ENCODE results near the gene CDH12. TPM values are rescaled to one million over a fixed set of nuclear protein-coding genes. Genes with fewer than 3 reads are reported as not detected.
"Not testable (repeated sequence)": the region's sequence is repeated elsewhere in the genome, so short reads cannot be mapped to it uniquely, and the experiment has no call there.

CDH12 gene
- total and polyA plus RNA-seq, 9 donors: 0.71 to 4.3 (median 1.1) TPM

GRCh38 chr5:22293147-22293546 lies 560.0 kb downstream of the CDH12 start:
- Histone ChIP-seq H3K27me3 (ENCODE audit: control insufficient read depth, insufficient read depth, low read length) (no peaks in the 10 kb centered on the region), H3K27ac (ENCODE audit: low read length) (no peak overlapping the region), H3K9me3 (replicated peaks; ENCODE audit: control insufficient read depth, low read depth, low read length) (peaks cover 4% of the 10 kb centered on the region), H3K36me3 (ENCODE audit: control insufficient read depth, insufficient read depth, low read length) (no peaks in the 10 kb centered on the region), H3K4me1 (ENCODE audit: control insufficient read depth, insufficient read depth, low read length) (no peaks in the 10 kb centered on the region), H3K4me3 (ENCODE audit: low read length) (no peak overlapping the region)
- no peak for DNase-seq
- no CpG with 5 or more reads among the region's 3 CpGs for WGBS (ENCODE audit: insufficient coverage)

- Histone ChIP-seq H3K9me3 (replicated peaks; ENCODE audit: control insufficient read depth, low read depth, low read length) (peaks cover 2% of the 10 kb centered on the region), H3K27me3 (ENCODE audit: control insufficient read depth, insufficient read depth, low read length) (no peaks in the 10 kb centered on the region), H3K36me3 (ENCODE audit: control insufficient read depth, insufficient read depth, low read length) (no peaks in the 10 kb centered on the region), H3K4me1 (ENCODE audit: control insufficient read depth, insufficient read depth, low read length) (no peaks in the 10 kb centered on the region), H3K4me3 (ENCODE audit: low read length) (no peak overlapping the region), H3K27ac (ENCODE audit: low read length) (no peak overlapping the region)
- no peak for DNase-seq
- no CpG with 5 or more reads among the region's 1 CpG for WGBS (ENCODE audit: insufficient coverage)
These were observed 575.0 kb downstream of the CDH12 start for GRCh38 chr5:22278164-22278563.

GRCh38 chr5:22277006-22277405 lies 576.1 kb downstream of the CDH12 start:
- Histone ChIP-seq H3K9me3 (replicated peaks; ENCODE audit: control insufficient read depth, low read depth, low read length) (peaks cover 2% of the 10 kb centered on the region), H3K4me1 (ENCODE audit: control insufficient read depth, insufficient read depth, low read length) (no peaks in the 10 kb centered on the region), H3K27ac (ENCODE audit: low read length) (no peak overlapping the region), H3K4me3 (ENCODE audit: low read length) (no peak overlapping the region), H3K27me3 (ENCODE audit: control insufficient read depth, insufficient read depth, low read length) (no peaks in the 10 kb centered on the region), H3K36me3 (ENCODE audit: control insufficient read depth, insufficient read depth, low read length) (no peaks in the 10 kb centered on the region)
- DNase-seq: no peak
- 72% methylated on average over 3 of the region's 4 CpGs for WGBS (ENCODE audit: insufficient coverage)

DNA sequence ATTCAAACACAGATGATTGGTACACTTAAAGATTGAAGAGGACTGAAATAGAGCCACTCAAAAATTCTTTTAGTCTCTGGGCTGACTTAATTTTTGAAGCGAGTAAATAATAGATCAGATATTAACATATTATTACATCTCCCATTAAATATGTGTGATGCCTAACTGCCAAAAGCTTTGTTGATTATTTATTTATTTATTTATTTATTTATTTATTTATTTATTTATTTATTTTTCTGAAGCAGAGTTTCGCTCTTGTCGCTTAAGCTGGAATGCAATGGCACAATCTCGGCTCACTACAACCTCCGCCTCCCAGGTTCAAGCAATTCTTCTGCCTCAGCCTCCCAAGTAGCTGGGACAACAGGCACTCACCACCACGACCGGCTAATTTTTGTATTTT lies 587.3 kb downstream of the CDH12 start:
- H3K27ac ChIP-seq (ENCODE audit: low read length); H3K27me3 ChIP-seq (ENCODE audit: control insufficient read depth, insufficient read depth, low read length); H3K9me3 ChIP-seq (replicated peaks; ENCODE audit: control insufficient read depth, low read depth, low read length); H3K36me3 ChIP-seq (ENCODE audit: control insufficient read depth, insufficient read depth, low read length); H3K4me1 ChIP-seq (ENCODE audit: control insufficient read depth, insufficient read depth, low read length); H3K4me3 ChIP-seq (ENCODE audit: low read length); DNase-seq: not testable (repeated sequence)
- WGBS (ENCODE audit: insufficient coverage): 100% methylated on average over 3 of the region's 7 CpGs

DNA sequence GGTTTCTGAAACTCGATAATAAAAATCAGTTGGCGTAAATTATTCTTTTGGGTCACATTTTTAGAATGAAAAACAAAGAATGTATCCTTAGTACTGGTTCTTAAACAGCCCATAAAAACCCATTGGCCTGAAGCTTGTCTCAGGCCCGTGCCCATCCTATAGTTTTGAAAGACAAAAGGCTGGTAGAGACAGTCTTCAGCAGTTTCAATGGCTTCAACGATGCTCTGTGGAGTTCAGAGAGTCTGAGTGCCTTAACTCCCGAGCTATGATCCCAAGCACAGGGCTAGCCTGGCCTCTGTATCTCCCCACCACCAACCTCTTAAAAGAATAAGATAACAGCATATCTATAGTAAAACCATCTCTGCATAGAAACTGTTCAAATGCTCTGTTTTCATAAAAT lies 595.0 kb downstream of the CDH12 start:
- no peaks in the 10 kb centered on the region for H3K36me3 ChIP-seq (ENCODE audit: control insufficient read depth, insufficient read depth, low read length)
- no peak for DNase-seq
- no peaks in the 10 kb centered on the region for H3K27me3 ChIP-seq (ENCODE audit: control insufficient read depth, insufficient read depth, low read length)
- H3K4me3 ChIP-seq (ENCODE audit: low read length): no peak overlapping the region
- no peak overlapping the region for H3K27ac ChIP-seq (ENCODE audit: low read length)
- no peaks in the 10 kb centered on the region for H3K4me1 ChIP-seq (ENCODE audit: control insufficient read depth, insufficient read depth, low read length)
- no peaks in the 10 kb centered on the region for H3K9me3 ChIP-seq (replicated peaks; ENCODE audit: control insufficient read depth, low read depth, low read length)
- WGBS (ENCODE audit: insufficient coverage): 58% methylated on average over 2 of the region's 5 CpGs

DNA sequence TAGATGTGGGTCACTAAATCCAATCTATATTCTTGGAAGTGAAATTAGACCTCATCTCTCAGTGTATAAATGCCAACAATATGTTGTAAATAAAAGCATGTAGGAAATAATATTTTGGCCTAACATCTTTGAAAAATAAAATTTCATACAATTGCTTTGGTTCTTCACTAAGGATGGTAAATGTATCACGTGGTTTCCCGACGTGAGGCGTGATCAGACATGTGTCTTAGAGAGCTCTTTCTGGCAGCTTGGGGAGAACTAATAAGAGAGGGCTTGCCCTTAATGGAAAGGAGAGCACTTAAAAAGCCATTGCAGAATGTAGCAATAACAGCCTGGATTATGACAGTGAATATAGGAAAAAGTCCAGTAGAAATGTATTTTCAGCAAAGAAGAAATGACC lies 602.6 kb downstream of the CDH12 start:
- DNase-seq: no peak
- H3K36me3 ChIP-seq (ENCODE audit: control insufficient read depth, insufficient read depth, low read length): no peaks in the 10 kb centered on the region
- H3K27ac ChIP-seq (ENCODE audit: low read length): no peak overlapping the region
- no peaks in the 10 kb centered on the region for H3K27me3 ChIP-seq (ENCODE audit: control insufficient read depth, insufficient read depth, low read length)
- no peaks in the 10 kb centered on the region for H3K9me3 ChIP-seq (replicated peaks; ENCODE audit: control insufficient read depth, low read depth, low read length)
- 52% methylated on average over 4 of the region's 4 CpGs for whole genome bisulfite sequencing (ENCODE audit: insufficient coverage)
- no peaks in the 10 kb centered on the region for H3K4me1 ChIP-seq (ENCODE audit: control insufficient read depth, insufficient read depth, low read length)
- no peak overlapping the region for H3K4me3 ChIP-seq (ENCODE audit: low read length)

- no peaks in the 10 kb centered on the region for H3K27me3 ChIP-seq (ENCODE audit: control insufficient read depth, insufficient read depth, low read length)
- 71% methylated on average over 5 of the region's 7 CpGs for WGBS (ENCODE audit: insufficient coverage)
- H3K4me3 ChIP-seq (ENCODE audit: low read length): no peak overlapping the region
- H3K27ac ChIP-seq (ENCODE audit: low read length): no peak overlapping the region
- no peaks in the 10 kb centered on the region for H3K36me3 ChIP-seq (ENCODE audit: control insufficient read depth, insufficient read depth, low read length)
- H3K4me1 ChIP-seq (ENCODE audit: control insufficient read depth, insufficient read depth, low read length): no peaks in the 10 kb centered on the region
- no peak for DNase-seq
- no peaks in the 10 kb centered on the region for H3K9me3 ChIP-seq (replicated peaks; ENCODE audit: control insufficient read depth, low read depth, low read length)
These were observed 603.9 kb downstream of the CDH12 start for GRCh38 chr5:22249209-22249729.

DNA sequence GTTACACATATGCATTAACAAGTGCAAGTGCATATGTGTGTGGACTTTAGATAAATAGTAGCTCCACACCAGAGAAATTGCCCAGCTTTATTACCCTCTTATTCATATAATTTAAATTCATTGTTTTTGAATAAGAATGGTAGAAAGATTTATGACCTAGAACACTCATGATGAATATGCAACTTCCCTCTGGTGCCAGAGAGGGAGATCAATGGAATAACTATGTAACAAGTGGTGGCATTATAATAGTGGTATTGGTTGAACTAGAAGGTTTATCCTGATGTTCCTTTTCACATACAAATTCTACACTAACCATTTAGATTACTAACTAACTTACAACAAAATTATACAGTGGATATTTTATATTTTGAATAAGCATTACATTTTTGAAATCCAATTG lies 607.4 kb downstream of the CDH12 start:
- H3K27me3 ChIP-seq (ENCODE audit: control insufficient read depth, insufficient read depth, low read length): no peaks in the 10 kb centered on the region
- no peaks in the 10 kb centered on the region for H3K4me1 ChIP-seq (ENCODE audit: control insufficient read depth, insufficient read depth, low read length)
- no peak overlapping the region for H3K4me3 ChIP-seq (ENCODE audit: low read length)
- H3K27ac ChIP-seq (ENCODE audit: low read length): no peak overlapping the region
- DNase-seq: no peak
- no peaks in the 10 kb centered on the region for H3K9me3 ChIP-seq (replicated peaks; ENCODE audit: control insufficient read depth, low read depth, low read length)
- H3K36me3 ChIP-seq (ENCODE audit: control insufficient read depth, insufficient read depth, low read length): no peaks in the 10 kb centered on the region

DNA sequence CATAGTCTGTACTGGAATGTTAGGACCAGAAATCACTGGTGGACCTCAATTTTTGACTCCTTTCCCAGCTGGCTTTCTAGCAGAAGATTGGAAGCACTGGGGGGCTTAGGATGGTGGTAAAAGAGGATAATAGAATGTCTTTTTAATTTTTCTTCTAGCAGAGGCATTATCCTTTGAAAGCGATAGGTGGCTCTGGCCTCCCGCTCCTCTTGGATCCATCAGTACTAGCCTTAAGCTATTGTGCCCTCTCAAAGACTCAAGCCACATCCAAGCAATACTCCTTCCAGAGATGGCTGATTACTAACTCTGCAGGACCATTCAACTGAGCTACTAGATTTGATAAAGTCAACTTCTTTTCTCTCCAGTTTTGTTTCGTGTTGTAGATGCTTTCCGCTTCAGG lies 610.6 kb downstream of the CDH12 start:
- Histone ChIP-seq H3K27me3 (ENCODE audit: control insufficient read depth, insufficient read depth, low read length) (no peaks in the 10 kb centered on the region), H3K36me3 (ENCODE audit: control insufficient read depth, insufficient read depth, low read length) (no peaks in the 10 kb centered on the region), H3K27ac (ENCODE audit: low read length) (no peak overlapping the region), H3K9me3 (replicated peaks; ENCODE audit: control insufficient read depth, low read depth, low read length) (no peaks in the 10 kb centered on the region), H3K4me1 (ENCODE audit: control insufficient read depth, insufficient read depth, low read length) (no peaks in the 10 kb centered on the region), H3K4me3 (ENCODE audit: low read length) (no peak overlapping the region)
- DNase-seq: no peak
- WGBS (ENCODE audit: insufficient coverage): 83% methylated on average over 1 of the region's 4 CpGs

DNA sequence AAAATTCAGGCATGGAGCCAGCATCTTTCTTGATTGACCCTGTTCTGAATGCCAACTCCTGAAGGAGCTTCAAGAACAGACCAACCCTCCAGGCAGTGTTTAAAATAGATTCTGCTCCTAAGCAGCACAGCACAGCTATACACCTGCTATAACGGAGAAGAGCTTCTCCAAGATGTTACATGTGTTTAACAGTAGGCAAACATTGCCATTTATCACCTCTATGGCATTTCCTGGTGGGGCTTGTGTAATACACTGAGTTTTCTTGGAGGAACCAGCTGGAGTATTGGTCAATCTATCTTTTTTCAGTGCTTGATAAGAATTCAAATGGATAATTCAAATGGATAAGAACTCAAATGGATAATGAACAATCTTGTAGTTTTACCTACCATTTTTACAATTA lies 615.1 kb downstream of the CDH12 start:
- H3K27me3 ChIP-seq (ENCODE audit: control insufficient read depth, insufficient read depth, low read length): no peaks in the 10 kb centered on the region
- no peak overlapping the region for H3K27ac ChIP-seq (ENCODE audit: low read length)
- no peaks in the 10 kb centered on the region for H3K4me1 ChIP-seq (ENCODE audit: control insufficient read depth, insufficient read depth, low read length)
- no CpG with 5 or more reads among the region's 1 CpG for WGBS (ENCODE audit: insufficient coverage)
- H3K36me3 ChIP-seq (ENCODE audit: control insufficient read depth, insufficient read depth, low read length): no peaks in the 10 kb centered on the region
- H3K9me3 ChIP-seq (replicated peaks; ENCODE audit: control insufficient read depth, low read depth, low read length): no peaks in the 10 kb centered on the region
- no peak for DNase-seq
- no peak overlapping the region for H3K4me3 ChIP-seq (ENCODE audit: low read length)

- H3K36me3 ChIP-seq (ENCODE audit: control insufficient read depth, insufficient read depth, low read length): no peaks in the 10 kb centered on the region
- no peaks in the 10 kb centered on the region for H3K9me3 ChIP-seq (replicated peaks; ENCODE audit: control insufficient read depth, low read depth, low read length)
- no peaks in the 10 kb centered on the region for H3K27me3 ChIP-seq (ENCODE audit: control insufficient read depth, insufficient read depth, low read length)
- no peak overlapping the region for H3K27ac ChIP-seq (ENCODE audit: low read length)
- H3K4me1 ChIP-seq (ENCODE audit: control insufficient read depth, insufficient read depth, low read length): no peaks in the 10 kb centered on the region
- no peak overlapping the region for H3K4me3 ChIP-seq (ENCODE audit: low read length)
- WGBS (ENCODE audit: insufficient coverage): no CpG with 5 or more reads among the region's 2 CpGs
- no peak for DNase-seq
These were observed 626.7 kb downstream of the CDH12 start for GRCh38 chr5:22226423-22226822.
